Natural killer cell (primary cell): ENCODE data around the gene CREM. TPM values are rescaled to one million over a fixed set of nuclear protein-coding genes. Genes with fewer than 3 reads are reported as not detected.

ENCODE experiments used
- ATAC-seq, 3 donors: fragments of 150-1000 bp in 2 of 3; fragments of 200-7000 bp in 1 of 3; cut with Tn5 transposase; 1 replicate in 1 of 3; 2 replicates in 2 of 3; pipeline ENCODE4 v1.10.0; 2021; ENCODE audit warnings: mild to moderate bottlenecking in 2 of 3, moderate library complexity in 2 of 3
- DNase-seq, 2 donors: peaks; one replicate each; pipeline versions ENCODE4 v3.0.0 to v3.0.0-alpha.2; 2013 to 2021; ENCODE audit warnings: mixed read lengths in 1 of 2
- H3K27ac ChIP-seq: one replicate; pipeline ENCODE4 v1.5.1; 2013; ENCODE audit warnings: mild to moderate bottlenecking, low read length
- H3K27me3 ChIP-seq: one replicate; pipeline ENCODE4 v1.6.1; 2013; ENCODE audit warnings: low read length; ENCODE audit not compliant: control insufficient read depth, insufficient read depth
- H3K36me3 ChIP-seq: one replicate; pipeline ENCODE4 v1.6.1; 2013; ENCODE audit warnings: low read length; ENCODE audit not compliant: control insufficient read depth, insufficient read depth
- H3K4me1 ChIP-seq: one replicate; pipeline ENCODE4 v1.6.1; 2013; ENCODE audit warnings: low read length; ENCODE audit not compliant: control insufficient read depth, insufficient read depth
- H3K4me3 ChIP-seq: one replicate; pipeline ENCODE4 v1.5.1; 2013; ENCODE audit warnings: low read length
- H3K9me3 ChIP-seq: one replicate; pipeline ENCODE4 v1.6.1; 2013; ENCODE audit warnings: low read length; ENCODE audit not compliant: control insufficient read depth, insufficient read depth
- H3K27ac Mint-ChIP-seq, 2 donors: one replicate each; pipeline ENCODE4 v1.8.0; 2022; ENCODE audit warnings: mild to moderate bottlenecking in 2 of 2, mixed read lengths in 2 of 2, moderate library complexity in 1 of 2
- H3K27me3 Mint-ChIP-seq, 2 donors: one replicate each; pipeline ENCODE4 v1.8.0; 2022; ENCODE audit warnings: low read depth in 2 of 2, mixed read lengths in 2 of 2
- H3K36me3 Mint-ChIP-seq: one replicate; pipeline ENCODE4 v1.8.0; 2022; ENCODE audit warnings: mixed read lengths
- H3K4me1 Mint-ChIP-seq, 2 donors: one replicate each; pipeline ENCODE4 v1.8.0; 2022; ENCODE audit warnings: mixed read lengths in 2 of 2
- H3K4me3 Mint-ChIP-seq: one replicate; pipeline ENCODE4 v1.8.0; 2022; ENCODE audit warnings: mild to moderate bottlenecking, moderate library complexity, mixed read lengths
- H3K9me3 Mint-ChIP-seq, 2 donors: one replicate each; pipeline ENCODE4 v1.8.0; 2022; ENCODE audit warnings: mixed read lengths in 2 of 2
- WGBS: methylation state at CpG from one replicate; pipeline ENCODE4 v1.1.7; 2013; ENCODE audit warnings: missing lambda C conversion rate; ENCODE audit not compliant: insufficient coverage; 5-methylcytosine and 5-hydroxymethylcytosine counted together
- intact Hi-C: fragments of 100-400 bp; cut with micrococcal nuclease; formaldehyde crosslinking; loops from one replicate; pipeline ENCODE4 v1.14.2; 2022
- total RNA-seq, 4 donors: library from RNA; stranded (reverse); fragments of 120-200 nt in 1 of 4; gene quantifications; one replicate each; pipeline versions ENCODE4 v1.2.3 to v1.2.4, GENCODE V29; 2013 to 2022
- TF ChIP-seq, protein P1 (sequence below): fragments of 200-600 bp; IDR thresholded peaks from one replicate; pipeline ENCODE4 v1.8.0; 2022; ENCODE audit warnings: antibody characterized with exemption

The CREM gene
- total RNA-seq, 3 donors from 2014 or later (not counting 1 experiment from before 2014, with no cell fraction given), result 48.0 to 64.3 (median 54.6) TPM

DNA sequence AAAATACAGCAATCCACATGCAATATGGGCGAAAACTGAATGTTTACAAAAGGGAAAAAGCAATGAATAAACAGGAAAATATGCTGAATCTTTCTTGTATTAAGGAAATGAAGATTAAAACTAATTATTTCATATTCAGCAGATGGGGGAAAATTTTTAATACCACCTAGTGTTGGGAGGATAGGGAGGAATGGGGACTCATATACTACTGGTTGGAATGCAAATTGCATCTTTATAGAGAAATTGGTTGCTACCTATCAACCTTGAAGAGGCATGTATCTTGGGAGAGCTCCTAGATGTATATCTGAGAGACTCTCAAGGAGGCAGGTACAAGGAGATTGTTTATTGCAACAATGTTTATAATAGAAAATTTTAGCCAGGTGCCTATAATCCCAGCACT, 101.4 kb downstream of the CREM start:
- H3K36me3 Mint-ChIP-seq, result no peaks in the 10 kb centered on the region
- intact Hi-C loops, result no loop called here
- no peak overlapping the region for H3K4me3 Mint-ChIP-seq
- no peak overlapping the region for H3K4me3 ChIP-seq
- no CpG with 5 or more reads among the region's 1 CpG for WGBS
- H3K36me3 ChIP-seq, result no peaks in the 10 kb centered on the region
- peaks cover 6 to 10% of the 10 kb centered on the region in 2 donors for H3K4me1 Mint-ChIP-seq
- no peaks in the 10 kb centered on the region for H3K27me3 Mint-ChIP-seq
- DNase-seq, result no peak
- ATAC-seq, result no peak
- H3K27ac ChIP-seq, result no peak overlapping the region
- no peak overlapping the region for H3K27ac Mint-ChIP-seq
- TF ChIP-seq, protein P1, sequence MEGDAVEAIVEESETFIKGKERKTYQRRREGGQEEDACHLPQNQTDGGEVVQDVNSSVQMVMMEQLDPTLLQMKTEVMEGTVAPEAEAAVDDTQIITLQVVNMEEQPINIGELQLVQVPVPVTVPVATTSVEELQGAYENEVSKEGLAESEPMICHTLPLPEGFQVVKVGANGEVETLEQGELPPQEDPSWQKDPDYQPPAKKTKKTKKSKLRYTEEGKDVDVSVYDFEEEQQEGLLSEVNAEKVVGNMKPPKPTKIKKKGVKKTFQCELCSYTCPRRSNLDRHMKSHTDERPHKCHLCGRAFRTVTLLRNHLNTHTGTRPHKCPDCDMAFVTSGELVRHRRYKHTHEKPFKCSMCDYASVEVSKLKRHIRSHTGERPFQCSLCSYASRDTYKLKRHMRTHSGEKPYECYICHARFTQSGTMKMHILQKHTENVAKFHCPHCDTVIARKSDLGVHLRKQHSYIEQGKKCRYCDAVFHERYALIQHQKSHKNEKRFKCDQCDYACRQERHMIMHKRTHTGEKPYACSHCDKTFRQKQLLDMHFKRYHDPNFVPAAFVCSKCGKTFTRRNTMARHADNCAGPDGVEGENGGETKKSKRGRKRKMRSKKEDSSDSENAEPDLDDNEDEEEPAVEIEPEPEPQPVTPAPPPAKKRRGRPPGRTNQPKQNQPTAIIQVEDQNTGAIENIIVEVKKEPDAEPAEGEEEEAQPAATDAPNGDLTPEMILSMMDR, result no peak
- H3K9me3 ChIP-seq, result no peaks in the 10 kb centered on the region
- no peaks in the 10 kb centered on the region for H3K27me3 ChIP-seq
- H3K4me1 ChIP-seq, result no peaks in the 10 kb centered on the region
- no peaks in the 10 kb centered on the region for H3K9me3 Mint-ChIP-seq

DNA sequence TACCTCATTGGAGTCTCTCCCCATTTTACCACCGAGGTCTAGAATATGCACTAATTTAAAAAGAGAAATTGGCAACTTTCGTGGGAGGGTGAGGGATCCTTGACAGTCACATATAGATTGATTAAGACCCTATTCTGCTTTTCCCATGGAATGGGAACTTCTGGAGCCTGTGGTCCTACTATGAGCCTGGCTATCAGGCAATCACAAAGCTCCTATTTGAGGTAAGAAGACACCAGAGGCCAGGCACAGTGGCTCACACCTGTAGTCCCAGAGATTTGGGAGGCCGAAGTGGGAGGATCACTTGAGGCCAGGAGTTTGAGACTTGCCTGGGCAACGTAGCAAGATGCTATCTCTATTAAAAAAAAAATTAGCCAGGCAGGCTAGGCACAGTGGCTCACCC, 105.0 kb downstream of the CREM start:
- no peak for DNase-seq
- Histone ChIP-seq H3K4me3 (no peak overlapping the region), H3K27me3 (no peaks in the 10 kb centered on the region), H3K9me3 (no peaks in the 10 kb centered on the region), H3K4me1 (no peaks in the 10 kb centered on the region), H3K36me3 (no peaks in the 10 kb centered on the region), H3K27ac (no peak overlapping the region)
- Mint-ChIP-seq H3K36me3 (no peaks in the 10 kb centered on the region), H3K27me3 (no peaks in the 10 kb centered on the region), H3K4me1 (no peaks in the 10 kb centered on the region), H3K27ac (no peak overlapping the region), H3K4me3 (no peak overlapping the region), H3K9me3 (no peaks in the 10 kb centered on the region)
- TF ChIP-seq, protein P1, result no peak
- no peak for ATAC-seq
- intact Hi-C loops, result no loop called here
- WGBS, result 80% methylated on average over 4 of the region's 4 CpGs

DNA sequence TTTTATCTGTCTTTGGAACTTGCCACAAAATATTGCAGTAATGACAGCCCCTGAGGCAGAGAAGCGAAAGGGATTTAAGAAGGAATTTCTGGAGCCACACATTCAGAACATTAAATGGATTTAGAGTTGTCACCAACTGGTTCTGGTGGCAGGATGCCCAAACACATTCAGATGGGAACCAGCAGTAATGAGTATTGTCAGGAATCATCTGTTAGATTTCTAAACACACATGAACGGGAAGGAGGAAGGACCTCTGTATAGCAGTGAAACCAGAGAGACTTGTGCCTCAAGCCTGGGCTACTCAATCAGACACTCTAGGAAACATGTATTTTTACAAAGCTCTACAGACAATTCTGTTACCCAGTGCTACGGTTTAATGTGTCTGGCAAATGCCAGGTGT, 105.9 kb downstream of the CREM start:
- 86% methylated on average over 3 of the region's 3 CpGs for WGBS
- Mint-ChIP-seq H3K9me3 (no peaks in the 10 kb centered on the region), H3K36me3 (no peaks in the 10 kb centered on the region), H3K4me1 (no peaks in the 10 kb centered on the region), H3K27ac (no peak overlapping the region), H3K27me3 (no peaks in the 10 kb centered on the region), H3K4me3 (no peak overlapping the region)
- no peak for ATAC-seq
- Histone ChIP-seq H3K9me3 (no peaks in the 10 kb centered on the region), H3K27me3 (no peaks in the 10 kb centered on the region), H3K4me3 (no peak overlapping the region), H3K36me3 (no peaks in the 10 kb centered on the region), H3K27ac (no peak overlapping the region), H3K4me1 (no peaks in the 10 kb centered on the region)
- no peak for DNase-seq
- intact Hi-C loops, result no loop called here
- TF ChIP-seq, protein P1, result no peak

DNA sequence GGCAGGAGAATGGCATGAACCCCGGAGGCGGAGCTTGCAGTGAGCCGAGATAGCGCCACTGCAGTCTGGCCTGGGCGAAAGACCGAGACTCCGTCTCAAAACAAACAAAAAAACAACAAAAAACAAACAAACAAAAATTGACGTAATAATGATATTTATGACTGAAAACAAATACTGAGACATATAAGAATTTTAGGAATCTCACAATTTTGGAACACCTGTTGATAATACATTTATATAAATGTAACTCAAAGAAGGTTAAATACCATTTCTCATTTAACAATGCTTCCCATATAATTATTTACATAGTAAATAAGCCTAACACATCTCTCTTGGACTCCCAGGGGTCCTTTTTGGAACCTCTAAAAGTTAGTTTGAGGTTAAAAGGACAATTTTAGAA, 107.4 kb downstream of the CREM start:
- DNase-seq (no peak), ATAC-seq (no peak)
- Histone ChIP-seq H3K27me3 (no peaks in the 10 kb centered on the region), H3K4me1 (no peaks in the 10 kb centered on the region), H3K4me3 (no peak overlapping the region), H3K9me3 (no peaks in the 10 kb centered on the region), H3K27ac (no peak overlapping the region), H3K36me3 (no peaks in the 10 kb centered on the region)
- intact Hi-C loops, result no loop called here
- H3K4me3 Mint-ChIP-seq, result no peak overlapping the region
- TF ChIP-seq, protein P1, result no peak
- H3K36me3 Mint-ChIP-seq, result no peaks in the 10 kb centered on the region
- H3K27me3 Mint-ChIP-seq, result no peaks in the 10 kb centered on the region
- H3K9me3 Mint-ChIP-seq, result no peaks in the 10 kb centered on the region
- WGBS, result 93% methylated on average over 4 of the region's 8 CpGs
- no peak overlapping the region for H3K27ac Mint-ChIP-seq
- no peaks in the 10 kb centered on the region for H3K4me1 Mint-ChIP-seq
